Endometrial microvascular endothelial cells (primary cell): Measurements from ENCODE around the gene FASTK. TPM values are rescaled to one million over a fixed set of nuclear protein-coding genes. Genes with fewer than 3 reads are reported as not detected.

ENCODE experiments used
- in situ Hi-C: cut with HindIII; loops from 2 replicates; pipeline ENCODE4 v1.10.0; 2017; ENCODE audit warnings: low sequenced_read_pairs, low pct_unique_long_range_greater_than_20kb; ENCODE audit errors: inconsistent ontology term
- total RNA-seq: library from RNA; depleted of rRNA; stranded (reverse); fragments of >200 nt; gene quantifications from one replicate; pipeline ENCODE4 v1.2.3, GENCODE V29; 2015; ENCODE audit errors: inconsistent ontology term

Gene FASTK
- total RNA-seq, 1 donor from 2014 or later, result 95.0 TPM

GRCh38 chr7:151119055-151119415, 38.4 kb upstream of the FASTK start:
- in situ Hi-C loops, result no loop called here

GRCh38 chr7:151118108-151119054, 37.8 kb upstream of the FASTK start:
- in situ Hi-C loops, result no loop called here

- in situ Hi-C loops, result no loop called here
Measured at GRCh38 chr7:151117565-151117964, 37.0 kb upstream of the FASTK start.

GRCh38 chr7:151116603-151117440, 36.2 kb upstream of the FASTK start:
- in situ Hi-C loops, result no loop called here

- in situ Hi-C loops, result no loop called here
Measured at GRCh38 chr7:151115836-151116418, 35.3 kb upstream of the FASTK start.

GRCh38 chr7:151115121-151115835, 34.7 kb upstream of the FASTK start:
- in situ Hi-C loops, result no loop called here

- in situ Hi-C loops, result no loop called here
Measured at GRCh38 chr7:151114151-151115090, 33.8 kb upstream of the FASTK start.

- in situ Hi-C loops, result no loop called here
Measured at GRCh38 chr7:151113344-151114150, 32.9 kb upstream of the FASTK start.

GRCh38 chr7:151110941-151111645, 30.5 kb upstream of the FASTK start:
- in situ Hi-C loops, result no loop called here

- in situ Hi-C loops, result no loop called here
Measured at GRCh38 chr7:151110236-151110940, 29.8 kb upstream of the FASTK start.

- in situ Hi-C loops, result no loop called here
Measured at GRCh38 chr7:151109094-151110048, 28.8 kb upstream of the FASTK start.

- in situ Hi-C loops, result no loop called here
Measured at GRCh38 chr7:151107882-151108281, 27.3 kb upstream of the FASTK start.

GRCh38 chr7:151104411-151105235, 24.0 kb upstream of the FASTK start:
- in situ Hi-C loops, result no loop called here

GRCh38 chr7:151103973-151104372, 23.4 kb upstream of the FASTK start:
- in situ Hi-C loops, result no loop called here
